Parathyroid adenoma (tissue), 2 donors: ENCODE data around the gene TBCD.
A peak's percentile ranks its signal among the peaks of the same experiment; 100 is the strongest.

Experiments
- H2AFZ ChIP-seq: fragments of 300-600 bp; sonication (generic); one replicate; pipeline ENCODE4 v1.7.0; 2017; ENCODE audit warnings: antibody characterized with exemption, mild to moderate bottlenecking
- H3K27ac ChIP-seq: fragments of 300-600 bp; sonication (generic); one replicate; pipeline ENCODE4 v1.7.0; 2017
- H3K27me3 ChIP-seq: fragments of 300-600 bp; sonication (generic); one replicate; pipeline ENCODE4 v1.7.0; 2017; ENCODE audit warnings: low read length; ENCODE audit not compliant: control insufficient read depth, insufficient read depth
- H3K36me3 ChIP-seq: fragments of 300-600 bp; sonication (generic); one replicate; pipeline ENCODE4 v1.7.0; 2017; ENCODE audit warnings: low read length; ENCODE audit not compliant: control insufficient read depth, insufficient read depth
- H3K4me1 ChIP-seq: fragments of 300-600 bp; sonication (generic); one replicate; pipeline ENCODE4 v1.7.0; 2017; ENCODE audit warnings: control low read depth
- H3K4me2 ChIP-seq: fragments of 300-600 bp; sonication (generic); one replicate; pipeline ENCODE4 v1.7.0; 2017; ENCODE audit warnings: low read length
- H3K4me3 ChIP-seq: fragments of 300-600 bp; sonication (generic); one replicate; pipeline ENCODE4 v1.7.0; 2017; ENCODE audit warnings: low read depth, low read length
- H3K79me2 ChIP-seq: fragments of 300-600 bp; sonication (generic); one replicate; pipeline ENCODE4 v1.7.0; 2017; ENCODE audit warnings: control low read depth
- H3K9ac ChIP-seq: fragments of 300-600 bp; sonication (generic); one replicate; pipeline ENCODE4 v1.7.0; 2017; ENCODE audit warnings: mild to moderate bottlenecking
- H3K9me3 ChIP-seq: fragments of 300-600 bp; sonication (generic); one replicate; pipeline ENCODE4 v1.7.0; 2017; ENCODE audit warnings: low read length; ENCODE audit not compliant: control insufficient read depth
- CTCF ChIP-seq: fragments of 300-600 bp; sonication (generic); IDR thresholded peaks from one replicate; pipeline ENCODE4 v1.7.0; 2017; ENCODE audit warnings: antibody characterized with exemption, mild to moderate bottlenecking
- donor health status: primary hyperparathyroidism.

TBCD gene

GRCh38 chr17:82851381-82851780, 99.5 kb downstream of the TBCD start:
- Histone ChIP-seq H2AFZ (no peak overlapping the region), H3K27ac (no peak overlapping the region), H3K4me3 (no peak overlapping the region), H3K4me1 (no peaks in the 10 kb centered on the region), H3K36me3 (no peaks in the 10 kb centered on the region), H3K4me2 (no peak overlapping the region), H3K9ac (no peak overlapping the region), H3K27me3 (no peaks in the 10 kb centered on the region), H3K79me2 (peaks cover 12% of the 10 kb centered on the region), H3K9me3 (no peaks in the 10 kb centered on the region)
- TF ChIP-seq CTCF, result no peak

- no peak for TF ChIP-seq CTCF
- Histone ChIP-seq H3K79me2 (peaks cover 3% of the 10 kb centered on the region), H3K9ac (no peak overlapping the region), H2AFZ (no peak overlapping the region), H3K4me2 (no peak overlapping the region), H3K36me3 (no peaks in the 10 kb centered on the region), H3K9me3 (no peaks in the 10 kb centered on the region), H3K4me3 (no peak overlapping the region), H3K27ac (no peak overlapping the region), H3K4me1 (peaks cover 9% of the 10 kb centered on the region), H3K27me3 (no peaks in the 10 kb centered on the region)
Observed at GRCh38 chr17:82854226-82854625, 102.4 kb downstream of the TBCD start.

GRCh38 chr17:82856361-82856760, 104.5 kb downstream of the TBCD start:
- no peak for TF ChIP-seq CTCF
- Histone ChIP-seq H3K9ac (no peak overlapping the region), H3K27me3 (no peaks in the 10 kb centered on the region), H3K4me2 (no peak overlapping the region), H3K4me3 (no peak overlapping the region), H3K27ac (no peak overlapping the region), H3K36me3 (no peaks in the 10 kb centered on the region), H3K9me3 (no peaks in the 10 kb centered on the region), H2AFZ (no peak overlapping the region), H3K4me1 (peaks cover 25% of the 10 kb centered on the region), H3K79me2 (peaks cover 4% of the 10 kb centered on the region)

DNA sequence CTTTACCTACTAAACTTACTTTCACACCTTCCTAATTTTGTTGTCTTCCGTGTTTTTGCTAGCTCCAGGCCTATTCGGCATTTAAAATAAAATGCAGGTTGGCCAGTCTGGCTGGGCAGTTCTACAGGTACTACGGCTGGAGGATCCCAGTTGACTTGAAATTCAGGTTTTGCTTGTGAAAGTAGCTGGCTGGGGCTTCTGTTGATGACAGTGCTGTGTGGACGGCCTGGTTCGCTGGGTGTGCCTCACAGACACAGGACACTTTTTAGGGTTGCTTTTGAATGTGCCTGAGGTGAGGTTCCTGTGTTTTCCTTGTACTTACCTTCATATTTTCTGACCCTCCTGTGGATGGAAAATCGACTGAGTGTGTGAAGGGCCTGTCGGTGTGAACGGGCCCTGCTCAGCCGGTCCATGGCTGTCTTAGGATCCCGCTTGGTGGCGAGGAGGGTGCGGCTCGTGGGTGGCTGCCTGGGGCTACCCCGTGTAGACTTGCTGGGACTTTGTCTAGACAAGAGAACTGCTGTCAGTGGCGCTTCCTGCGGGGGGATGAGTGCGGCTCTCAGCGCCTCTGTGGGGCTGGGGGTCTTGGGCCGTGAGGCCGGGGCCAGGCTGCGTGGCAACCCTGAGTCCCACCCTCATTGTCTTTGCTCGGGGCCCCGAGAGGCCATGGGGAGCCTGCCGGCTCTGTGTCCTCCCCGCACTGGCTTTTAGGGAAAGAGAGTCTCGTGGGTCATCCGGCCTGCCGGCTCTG, 106.7 kb downstream of the TBCD start:
- Histone ChIP-seq H3K9me3 (no peaks in the 10 kb centered on the region), H3K4me2 (peak overlapping the region; percentile 23), H2AFZ (peak overlapping the region; percentile 84), H3K4me3 (no peak overlapping the region), H3K79me2 (peaks cover 8% of the 10 kb centered on the region), H3K9ac (peak overlapping the region; percentile 2), H3K36me3 (no peaks in the 10 kb centered on the region), H3K27ac (peak overlapping the region; percentile 91), H3K4me1 (peaks cover 25% of the 10 kb centered on the region), H3K27me3 (no peaks in the 10 kb centered on the region)
- no peak for TF ChIP-seq CTCF
